Measurements from ENCODE around the gene KCNT1.

KCNT1 gene

GRCh38 chr9:135802876-135803419, 101.0 kb downstream of the KCNT1 start:
- no peak for DNase-seq (ENCODE audit: low read depth)

DNA sequence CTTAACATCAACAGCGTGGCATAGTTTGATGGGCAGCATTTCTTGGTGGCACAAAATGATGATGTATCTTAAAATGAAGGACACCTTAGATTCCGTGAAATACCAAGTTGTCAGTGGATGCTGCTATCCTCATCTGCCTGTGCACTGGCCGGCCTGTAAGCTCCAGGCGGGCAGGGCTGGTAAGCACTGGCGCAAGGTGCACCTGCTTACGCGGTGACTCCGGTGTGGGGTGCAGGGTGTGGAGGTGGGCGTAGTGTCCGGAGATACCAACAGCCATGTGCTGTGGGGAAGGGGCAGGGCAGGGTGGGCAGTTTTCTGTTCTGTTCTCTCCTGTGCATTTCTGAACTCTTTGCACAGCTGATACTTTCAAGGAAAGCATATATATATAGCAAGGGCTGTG, 101.5 kb downstream of the KCNT1 start:
- no peak for DNase-seq (ENCODE audit: low read depth)

DNA sequence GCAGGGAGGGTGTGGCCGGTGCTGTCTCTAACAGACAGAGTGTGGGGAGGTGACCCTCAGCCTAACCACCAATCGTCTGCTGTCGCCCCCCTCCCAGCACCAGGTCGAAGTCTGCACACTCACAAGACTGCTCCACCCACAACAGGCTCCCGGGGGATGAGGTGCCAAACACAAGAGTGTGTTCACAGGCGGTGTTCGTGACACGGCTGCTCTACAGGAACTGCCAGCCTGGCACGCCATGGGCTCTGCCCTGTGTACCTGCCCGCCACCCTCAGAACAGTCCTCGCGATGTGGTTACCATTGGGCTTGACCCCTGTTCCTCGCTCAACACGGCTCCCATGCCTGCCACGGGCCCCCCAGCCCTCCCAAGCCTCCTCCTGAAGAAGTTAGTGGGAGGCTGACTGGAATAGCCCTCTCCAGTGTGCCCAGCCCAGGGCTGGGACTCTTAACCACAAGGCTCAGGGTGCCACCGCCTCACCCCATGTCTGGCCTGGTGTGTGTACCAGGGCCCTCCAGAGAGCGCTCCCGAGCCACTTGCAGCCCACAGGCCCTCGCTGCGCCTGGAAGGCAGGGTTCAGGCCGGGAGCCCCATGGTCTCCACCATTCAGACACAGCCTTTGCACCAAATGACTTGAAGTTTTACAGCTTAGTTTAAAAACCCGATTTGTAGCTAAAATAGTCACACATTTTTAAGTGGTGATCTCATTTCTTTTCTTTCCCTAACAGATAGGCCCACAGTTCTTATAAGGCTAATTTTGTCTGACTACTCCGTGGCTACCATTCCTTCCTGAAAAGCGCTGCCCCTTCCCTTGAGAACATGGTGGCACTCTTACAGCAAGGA, 102.8 kb downstream of the KCNT1 start:
- no peak for DNase-seq (ENCODE audit: low read depth)

GRCh38 chr9:135805422-135806022, 103.5 kb downstream of the KCNT1 start:
- no peak for DNase-seq (ENCODE audit: low read depth)

GRCh38 chr9:135809166-135809565, 107.2 kb downstream of the KCNT1 start:
- DNase-seq (ENCODE audit: low read depth), result no peak

DNA sequence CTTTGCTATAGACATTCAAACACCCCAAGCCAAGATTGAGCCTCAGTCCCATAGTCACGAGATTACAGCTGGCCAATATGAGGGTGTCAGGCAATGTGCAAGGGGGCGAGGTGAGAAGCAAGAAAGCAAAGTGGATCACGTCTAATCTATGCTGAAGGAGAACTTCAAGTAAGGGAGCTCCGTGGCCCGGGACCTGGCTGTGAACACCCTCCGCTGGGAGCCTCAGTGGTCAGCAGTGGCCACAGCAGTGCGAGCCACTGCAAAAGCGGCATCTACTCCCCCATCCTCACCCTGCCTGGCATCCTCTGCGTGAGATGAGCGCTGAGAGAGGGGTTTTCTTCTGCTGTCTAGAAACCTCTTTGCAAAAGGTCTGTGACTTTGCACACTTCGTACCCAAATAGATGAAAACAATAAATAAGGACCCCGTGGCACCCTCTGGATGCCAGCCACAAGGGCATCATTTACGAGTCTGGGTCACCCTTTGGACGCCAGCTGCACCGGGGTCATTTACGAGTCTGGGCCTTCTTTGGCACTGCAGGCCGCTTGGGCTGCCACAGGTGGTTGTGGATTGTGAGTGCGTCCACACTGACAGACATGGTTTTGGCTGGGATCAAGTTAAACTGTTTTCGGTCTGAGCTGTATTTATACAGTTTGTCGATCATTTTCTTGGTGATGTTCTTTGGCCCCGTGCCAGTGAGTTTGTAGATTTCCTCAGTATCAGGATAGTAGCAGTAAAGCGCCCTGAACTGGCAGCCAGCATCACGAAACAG, 109.0 kb downstream of the KCNT1 start:
- no peak for DNase-seq (ENCODE audit: low read depth)

GRCh38 chr9:135811801-135812200, 109.8 kb downstream of the KCNT1 start:
- no peak for DNase-seq (ENCODE audit: low read depth)

DNA sequence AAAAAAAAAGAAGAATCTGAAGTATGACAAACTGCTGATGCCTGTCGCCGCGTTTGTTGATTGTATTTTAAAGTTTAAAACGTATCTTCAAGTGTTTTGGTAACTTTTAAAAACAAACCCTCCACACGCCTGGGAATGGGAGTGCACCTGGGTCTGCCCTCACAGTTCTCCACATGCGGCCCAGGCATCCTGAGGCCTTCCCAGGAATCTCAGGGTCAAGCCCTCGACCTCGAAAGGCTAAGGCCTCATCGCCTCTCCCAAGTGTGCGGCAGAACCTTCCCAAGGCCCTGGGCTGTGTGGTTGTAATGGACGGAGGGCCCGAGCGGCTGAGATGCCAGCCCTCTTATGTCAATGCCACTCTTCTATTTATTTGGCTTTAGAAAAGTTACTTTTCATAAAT, 111.0 kb downstream of the KCNT1 start:
- no peak for DNase-seq (ENCODE audit: low read depth)

GRCh38 chr9:135813671-135814290, 111.8 kb downstream of the KCNT1 start:
- DNase-seq (ENCODE audit: low read depth), result no peak

DNA sequence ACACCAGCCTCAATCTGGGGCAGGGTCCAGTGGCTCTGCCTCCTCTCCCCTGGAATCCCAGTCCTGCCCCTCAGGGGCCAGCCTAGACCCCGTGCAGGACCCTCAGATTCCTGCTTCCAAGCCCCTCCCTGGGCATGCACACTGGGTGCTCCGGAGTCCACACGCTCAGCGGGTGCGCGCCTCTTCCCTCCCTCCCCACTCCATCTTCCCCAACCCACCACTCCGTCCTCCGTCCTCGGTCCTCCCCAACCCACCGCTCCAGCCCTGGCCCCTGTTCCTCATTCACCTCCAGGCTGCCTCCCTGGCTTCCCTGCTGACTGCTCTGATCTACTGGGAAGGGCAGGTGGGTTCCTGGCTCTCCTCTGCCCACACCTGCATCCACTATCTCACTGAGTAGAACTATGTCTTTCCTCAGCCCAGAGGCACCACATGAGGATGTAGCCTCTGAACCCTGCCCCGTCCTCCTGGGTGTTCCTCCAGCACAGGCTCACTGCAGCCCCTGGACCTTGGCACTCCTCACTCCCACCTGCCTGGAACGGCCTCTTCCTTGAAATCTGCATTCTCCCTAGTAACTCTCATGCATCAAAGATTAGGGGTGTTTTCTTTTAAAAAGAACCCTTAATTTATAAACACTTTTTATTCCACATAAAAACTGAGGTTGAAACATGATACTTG, 112.6 kb downstream of the KCNT1 start:
- DNase-seq (ENCODE audit: low read depth), result no peak

- no peak for DNase-seq (ENCODE audit: low read depth)
These were observed 113.4 kb downstream of the KCNT1 start for GRCh38 chr9:135815413-135815812.

GRCh38 chr9:135815830-135816650, 114.1 kb downstream of the KCNT1 start:
- DNase-seq (ENCODE audit: low read depth), result no peak

DNA sequence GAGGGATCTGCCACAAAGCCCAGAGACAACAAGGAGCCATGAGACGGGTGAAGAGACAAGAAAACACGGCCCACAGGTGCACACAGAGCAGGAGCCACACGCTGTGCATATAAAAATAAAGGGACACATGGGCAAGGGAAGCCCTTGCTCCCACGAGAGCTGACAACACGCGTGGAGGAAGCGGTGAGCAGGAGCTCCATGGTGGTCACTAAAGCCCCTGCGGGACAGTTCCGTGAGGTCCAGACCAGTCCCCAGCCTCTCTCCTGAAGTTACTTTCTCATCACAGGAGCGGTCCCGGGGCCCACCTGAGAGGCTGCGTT, 114.6 kb downstream of the KCNT1 start:
- DNase-seq (ENCODE audit: low read depth), result no peak

- DNase-seq (ENCODE audit: low read depth), result no peak
These were observed 116.1 kb downstream of the KCNT1 start for GRCh38 chr9:135817951-135818717.

DNA sequence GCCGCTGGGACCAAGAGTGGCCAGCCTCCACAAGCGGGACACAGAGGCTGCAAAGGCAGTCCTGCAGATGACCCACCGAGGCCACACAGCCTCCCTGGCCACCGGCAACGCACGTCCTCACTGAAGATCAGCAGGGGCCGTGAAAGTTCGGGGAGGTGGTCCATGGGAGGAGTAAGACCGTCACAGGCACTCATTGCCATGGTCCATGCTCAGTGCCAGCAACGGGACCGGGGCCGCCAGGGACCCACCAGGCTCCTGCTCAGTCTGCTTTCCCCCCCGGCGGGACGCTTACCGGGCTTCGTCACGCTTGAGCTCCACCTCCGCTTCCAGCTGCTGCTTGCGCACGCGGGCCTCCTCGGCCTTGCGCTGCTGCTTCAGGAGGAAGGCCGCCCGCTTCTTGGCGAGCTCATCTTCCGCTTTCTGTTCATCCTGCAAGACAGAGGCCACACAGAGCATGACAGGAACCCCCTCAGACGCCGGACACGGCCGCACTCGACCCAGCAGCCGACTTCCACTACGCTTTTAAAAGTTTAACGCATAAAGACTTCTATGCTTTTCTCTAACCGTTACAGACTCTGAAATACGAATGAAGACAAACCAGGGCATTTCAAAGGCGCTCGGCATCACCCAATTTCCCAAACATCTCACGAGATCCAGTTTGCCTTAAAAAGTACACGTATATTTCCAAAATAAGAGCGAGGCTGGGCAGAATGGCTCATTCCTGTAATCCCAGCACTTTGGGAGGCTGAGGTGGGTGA, 116.9 kb downstream of the KCNT1 start:
- no peak for DNase-seq (ENCODE audit: low read depth)

DNA sequence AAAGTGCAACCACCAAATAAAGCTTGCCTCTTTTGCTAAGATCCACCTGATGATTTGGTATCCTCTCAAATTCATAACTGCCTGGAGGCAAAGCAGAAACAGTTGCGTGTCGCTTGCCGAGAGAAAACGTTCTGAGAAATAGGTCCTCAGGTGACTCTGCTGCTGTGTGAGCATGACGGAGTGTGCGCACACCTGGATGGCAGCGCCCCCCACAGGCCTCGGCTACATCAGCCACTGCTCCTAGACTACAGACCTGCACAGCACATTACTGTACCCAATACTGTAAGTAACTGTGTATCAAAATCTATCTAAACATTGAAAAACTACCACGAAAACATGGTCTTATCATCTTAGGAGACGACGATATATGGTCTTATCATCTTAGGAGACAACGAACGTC, 117.9 kb downstream of the KCNT1 start:
- no peak for DNase-seq (ENCODE audit: low read depth)

DNA sequence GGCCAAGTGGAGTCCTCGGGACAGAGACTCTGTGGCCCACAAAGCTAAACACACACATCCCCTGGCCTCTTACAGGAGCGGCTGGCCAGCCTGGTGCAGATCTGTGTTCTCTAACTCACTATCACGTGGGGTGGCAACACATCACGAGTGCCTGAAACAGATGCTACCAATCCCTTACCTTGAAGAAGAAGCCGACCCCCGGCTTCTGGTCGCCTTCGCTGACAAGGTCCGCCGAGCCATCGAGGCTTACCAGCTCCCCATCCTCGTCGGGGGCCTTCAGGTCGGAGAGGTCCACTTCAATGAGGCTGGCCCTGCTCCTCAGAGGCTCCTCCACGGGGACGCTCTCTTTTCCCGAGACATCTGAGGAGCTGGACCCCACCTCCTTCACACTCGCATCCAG, 118.7 kb downstream of the KCNT1 start:
- DNase-seq (ENCODE audit: low read depth), result no peak

- no peak for DNase-seq (ENCODE audit: low read depth)
These were observed 119.1 kb downstream of the KCNT1 start for GRCh38 chr9:135821116-135821515.

DNA sequence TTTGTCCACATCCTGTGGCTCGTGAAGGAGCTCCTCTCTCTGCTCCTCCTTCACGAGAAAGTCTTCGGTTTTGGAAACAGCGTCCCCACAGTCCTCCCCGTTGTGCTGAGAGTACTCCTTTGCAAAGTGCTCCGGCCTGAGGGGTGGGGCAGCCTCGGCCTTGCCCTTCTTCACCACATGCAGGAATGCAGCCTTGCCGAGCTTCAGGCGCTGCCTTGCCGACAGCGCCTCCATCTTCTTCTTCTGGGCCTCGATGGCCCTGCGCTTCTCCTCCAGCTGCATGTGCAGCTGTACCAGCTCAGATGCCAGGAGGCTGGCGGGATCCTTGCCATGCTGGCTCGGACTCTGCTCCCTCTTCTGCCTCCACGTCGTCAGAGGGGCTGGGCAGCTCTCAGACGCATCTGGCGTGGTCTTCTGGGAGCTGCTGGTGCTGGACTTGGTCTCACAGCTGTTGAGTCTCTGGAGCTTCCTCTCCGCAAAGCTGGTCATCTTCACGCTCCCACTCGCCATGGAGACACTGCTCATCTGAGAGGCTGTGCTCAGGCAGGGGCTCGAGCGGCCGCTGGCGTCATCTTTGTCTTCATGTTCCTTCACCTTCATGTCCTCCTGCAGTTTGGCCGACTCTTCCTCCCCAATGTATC, 119.9 kb downstream of the KCNT1 start:
- DNase-seq (ENCODE audit: low read depth), result no peak
